MM.1S (cell line): Measurements from ENCODE around the gene SLIT3.

Source experiments
- DNase-seq: peaks from one replicate; pipeline ENCODE4 v3.0.0-alpha.2; 2015
- H2AFZ ChIP-seq: fragments of 300-600 bp; sonication (generic); 2 replicates; pipeline ENCODE4 v1.6.0; 2016; ENCODE audit warnings: antibody characterized with exemption, low read length
- H3F3A ChIP-seq: fragments of 300-600 bp; sonication (generic); 2 replicates; pipeline ENCODE4 v1.6.1; 2016; ENCODE audit warnings: mild to moderate bottlenecking, antibody characterized with exemption, low read length, moderate library complexity, mixed read lengths; ENCODE audit not compliant: insufficient read depth
- H3K27ac ChIP-seq: fragments of 300-600 bp; sonication (generic); 2 replicates; pipeline ENCODE4 v1.5.1; 2016; ENCODE audit warnings: mild to moderate bottlenecking, low read length
- H3K27me3 ChIP-seq: fragments of 300-600 bp; sonication (generic); replicated peaks from 2 replicates; pipeline ENCODE4 v1.6.0; 2016; ENCODE audit warnings: low read length; ENCODE audit not compliant: insufficient read depth
- H3K36me3 ChIP-seq: fragments of 300-600 bp; sonication (generic); replicated peaks from 2 replicates; pipeline ENCODE4 v1.6.1; 2016; ENCODE audit warnings: mild to moderate bottlenecking, low read length, mixed read lengths; ENCODE audit not compliant: insufficient read depth
- H3K4me1 ChIP-seq: fragments of 300-600 bp; sonication (generic); 2 replicates; pipeline ENCODE4 v1.6.1; 2016; ENCODE audit warnings: low read length, mixed read lengths
- H3K4me2 ChIP-seq: fragments of 300-600 bp; sonication (generic); 2 replicates; pipeline ENCODE4 v1.6.0; 2016; ENCODE audit warnings: low read depth, low read length
- H3K4me3 ChIP-seq: fragments of 300-600 bp; sonication (generic); 2 replicates; pipeline ENCODE4 v1.5.1; 2016; ENCODE audit warnings: low read length, mixed read lengths
- H3K79me2 ChIP-seq: fragments of 300-600 bp; sonication (generic); 2 replicates; pipeline ENCODE4 v1.6.1; 2016; ENCODE audit warnings: mixed run types, low read length, mixed read lengths
- H3K9ac ChIP-seq: fragments of 300-600 bp; sonication (generic); 2 replicates; pipeline ENCODE4 v1.6.1; 2016; ENCODE audit warnings: low read length, mixed read lengths
- H3K9me2 ChIP-seq: fragments of 300-600 bp; sonication (generic); replicated peaks from 2 replicates; pipeline ENCODE4 v1.6.1; 2016; ENCODE audit warnings: mild to moderate bottlenecking, low read length, mixed read lengths; ENCODE audit not compliant: insufficient read depth
- H3K9me3 ChIP-seq: fragments of 300-600 bp; sonication (generic); replicated peaks from 2 replicates; pipeline ENCODE4 v1.6.1; 2016; ENCODE audit warnings: mild to moderate bottlenecking, low read length, mixed read lengths; ENCODE audit not compliant: insufficient read depth
- H4K20me1 ChIP-seq: fragments of 300-600 bp; sonication (generic); 2 replicates; pipeline ENCODE4 v1.6.1; 2016; ENCODE audit warnings: mild to moderate bottlenecking, low read length, moderate library complexity, mixed read lengths; ENCODE audit not compliant: insufficient read depth
- EZH2 ChIP-seq: fragments of 300-600 bp; sonication (generic); optimal IDR thresholded peaks from 2 replicates; pipeline ENCODE3; 2017; ENCODE audit warnings: low read depth, mild to moderate bottlenecking, antibody characterized with exemption, low read length, mixed read lengths
- EZH2phosphoT487 ChIP-seq: fragments of 300-600 bp; sonication (generic); IDR thresholded peaks from 2 replicates; pipeline ENCODE4 v1.6.1; 2018; ENCODE audit warnings: antibody characterized with exemption, low read length
- TF ChIP-seq, protein P1 (sequence below): fragments of 300-600 bp; sonication (generic); IDR thresholded peaks from 2 replicates; pipeline ENCODE4 v1.5.1; 2016; ENCODE audit warnings: antibody characterized with exemption, low read length, mixed read lengths

The SLIT3 gene

GRCh38 chr5:168903061-168903460, 397.9 kb downstream of the SLIT3 start:
- Histone ChIP-seq H2AFZ (no peak overlapping the region), H3K27ac (no peak overlapping the region), H4K20me1 (no peaks in the 10 kb centered on the region), H3K4me3 (no peak overlapping the region), H3K27me3 (no peaks in the 10 kb centered on the region), H3K4me2 (no peak overlapping the region), H3K9ac (no peak overlapping the region), H3F3A (no peaks in the 10 kb centered on the region), H3K4me1 (no peaks in the 10 kb centered on the region), H3K36me3 (no peaks in the 10 kb centered on the region), H3K79me2 (no peaks in the 10 kb centered on the region), H3K9me2 (no peaks in the 10 kb centered on the region), H3K9me3 (no peaks in the 10 kb centered on the region)
- no peak for DNase-seq
- TF ChIP-seq EZH2 = no peak
- TF ChIP-seq EZH2phosphoT487 = no peak
- TF ChIP-seq, protein P1, sequence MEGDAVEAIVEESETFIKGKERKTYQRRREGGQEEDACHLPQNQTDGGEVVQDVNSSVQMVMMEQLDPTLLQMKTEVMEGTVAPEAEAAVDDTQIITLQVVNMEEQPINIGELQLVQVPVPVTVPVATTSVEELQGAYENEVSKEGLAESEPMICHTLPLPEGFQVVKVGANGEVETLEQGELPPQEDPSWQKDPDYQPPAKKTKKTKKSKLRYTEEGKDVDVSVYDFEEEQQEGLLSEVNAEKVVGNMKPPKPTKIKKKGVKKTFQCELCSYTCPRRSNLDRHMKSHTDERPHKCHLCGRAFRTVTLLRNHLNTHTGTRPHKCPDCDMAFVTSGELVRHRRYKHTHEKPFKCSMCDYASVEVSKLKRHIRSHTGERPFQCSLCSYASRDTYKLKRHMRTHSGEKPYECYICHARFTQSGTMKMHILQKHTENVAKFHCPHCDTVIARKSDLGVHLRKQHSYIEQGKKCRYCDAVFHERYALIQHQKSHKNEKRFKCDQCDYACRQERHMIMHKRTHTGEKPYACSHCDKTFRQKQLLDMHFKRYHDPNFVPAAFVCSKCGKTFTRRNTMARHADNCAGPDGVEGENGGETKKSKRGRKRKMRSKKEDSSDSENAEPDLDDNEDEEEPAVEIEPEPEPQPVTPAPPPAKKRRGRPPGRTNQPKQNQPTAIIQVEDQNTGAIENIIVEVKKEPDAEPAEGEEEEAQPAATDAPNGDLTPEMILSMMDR = no peak

DNA sequence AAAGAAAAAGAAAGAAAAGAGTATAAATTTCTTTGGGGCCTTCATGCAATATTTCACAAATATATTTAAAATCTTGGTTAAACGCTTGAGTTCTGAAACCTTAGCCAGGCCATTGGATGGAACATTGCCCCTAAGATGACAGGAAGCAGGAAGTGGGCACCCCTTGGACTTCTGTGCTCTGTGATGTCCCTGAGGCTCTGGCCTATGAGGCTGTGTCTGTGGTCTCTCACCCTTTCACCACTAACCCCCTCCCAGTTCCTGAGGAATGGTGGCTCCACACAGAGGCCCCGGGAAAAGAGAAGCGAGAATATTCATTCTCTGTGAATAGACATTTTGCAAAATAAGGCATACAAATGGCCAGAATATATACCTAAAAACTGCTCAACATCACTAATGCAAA, 401.3 kb downstream of the SLIT3 start:
- Histone ChIP-seq H3F3A (no peaks in the 10 kb centered on the region), H3K27ac (no peak overlapping the region), H3K27me3 (no peaks in the 10 kb centered on the region), H2AFZ (no peak overlapping the region), H3K36me3 (no peaks in the 10 kb centered on the region), H3K4me1 (no peaks in the 10 kb centered on the region), H4K20me1 (no peaks in the 10 kb centered on the region), H3K9me2 (no peaks in the 10 kb centered on the region), H3K79me2 (no peaks in the 10 kb centered on the region), H3K9ac (no peak overlapping the region), H3K9me3 (no peaks in the 10 kb centered on the region), H3K4me3 (no peak overlapping the region), H3K4me2 (no peak overlapping the region)
- TF ChIP-seq EZH2phosphoT487 (no peak), EZH2 (no peak)
- TF ChIP-seq, protein P1 = no peak
- no peak for DNase-seq

DNA sequence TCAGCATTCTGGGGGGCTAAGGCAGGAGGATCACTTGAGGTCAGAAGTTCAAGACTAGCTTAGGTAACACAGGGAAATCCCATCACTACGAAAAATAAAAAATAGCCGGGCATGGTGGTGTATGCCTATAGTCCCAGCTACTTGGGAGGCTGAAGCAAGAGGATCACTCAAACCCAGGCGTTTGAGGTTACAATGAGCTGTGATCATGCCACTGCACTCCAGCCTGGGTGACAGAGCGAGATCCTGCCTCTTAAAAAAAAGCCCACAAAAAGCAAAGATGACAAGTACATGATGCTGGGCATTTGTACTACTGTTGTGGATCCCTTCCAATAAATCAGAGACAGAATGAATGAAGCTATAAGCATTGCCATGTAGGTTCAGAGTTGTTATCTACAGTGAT, 401.7 kb downstream of the SLIT3 start:
- Histone ChIP-seq H3K9me3 (no peaks in the 10 kb centered on the region), H3K4me1 (no peaks in the 10 kb centered on the region), H3K4me3 (no peak overlapping the region), H3K36me3 (no peaks in the 10 kb centered on the region), H3K9me2 (no peaks in the 10 kb centered on the region), H3K27me3 (no peaks in the 10 kb centered on the region), H3K9ac (no peak overlapping the region), H3F3A (no peaks in the 10 kb centered on the region), H3K4me2 (no peak overlapping the region), H2AFZ (no peak overlapping the region), H4K20me1 (no peaks in the 10 kb centered on the region), H3K27ac (no peak overlapping the region), H3K79me2 (no peaks in the 10 kb centered on the region)
- DNase-seq = no peak
- TF ChIP-seq, protein P1 = no peak
- TF ChIP-seq EZH2 (no peak), EZH2phosphoT487 (no peak)
